ENCODE measurements around the gene POLA1. TPM values are rescaled to one million over a fixed set of nuclear protein-coding genes. Genes with fewer than 3 reads are reported as not detected.

The POLA1 gene
- total RNA-seq, 4 donors from 2014 or later, result 9.5 to 18.4 (median 11.2) TPM

DNA sequence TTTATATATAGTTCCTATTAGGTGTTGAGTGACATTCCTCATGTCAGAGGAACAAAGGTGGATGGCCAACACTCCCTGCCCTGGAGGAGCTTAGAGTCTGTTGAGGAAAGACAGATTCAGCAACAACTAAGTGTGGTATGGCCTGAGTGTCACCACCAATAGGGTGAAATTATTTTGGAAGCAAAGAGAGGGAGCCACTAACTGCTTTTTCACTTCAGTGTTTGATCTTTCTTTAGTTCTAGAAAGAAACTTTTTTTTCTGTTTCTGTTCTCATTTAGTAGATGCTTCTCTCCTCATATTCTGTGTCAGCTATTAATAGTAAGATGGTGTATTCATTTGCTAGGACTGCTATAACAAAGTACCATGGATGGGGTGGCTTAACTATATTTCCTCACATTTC is 240.6 kb downstream of the POLA1 start:
- TF ChIP-seq, protein P1, sequence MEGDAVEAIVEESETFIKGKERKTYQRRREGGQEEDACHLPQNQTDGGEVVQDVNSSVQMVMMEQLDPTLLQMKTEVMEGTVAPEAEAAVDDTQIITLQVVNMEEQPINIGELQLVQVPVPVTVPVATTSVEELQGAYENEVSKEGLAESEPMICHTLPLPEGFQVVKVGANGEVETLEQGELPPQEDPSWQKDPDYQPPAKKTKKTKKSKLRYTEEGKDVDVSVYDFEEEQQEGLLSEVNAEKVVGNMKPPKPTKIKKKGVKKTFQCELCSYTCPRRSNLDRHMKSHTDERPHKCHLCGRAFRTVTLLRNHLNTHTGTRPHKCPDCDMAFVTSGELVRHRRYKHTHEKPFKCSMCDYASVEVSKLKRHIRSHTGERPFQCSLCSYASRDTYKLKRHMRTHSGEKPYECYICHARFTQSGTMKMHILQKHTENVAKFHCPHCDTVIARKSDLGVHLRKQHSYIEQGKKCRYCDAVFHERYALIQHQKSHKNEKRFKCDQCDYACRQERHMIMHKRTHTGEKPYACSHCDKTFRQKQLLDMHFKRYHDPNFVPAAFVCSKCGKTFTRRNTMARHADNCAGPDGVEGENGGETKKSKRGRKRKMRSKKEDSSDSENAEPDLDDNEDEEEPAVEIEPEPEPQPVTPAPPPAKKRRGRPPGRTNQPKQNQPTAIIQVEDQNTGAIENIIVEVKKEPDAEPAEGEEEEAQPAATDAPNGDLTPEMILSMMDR (IDR thresholded peaks at IDR 0.05; ENCODE audit: low read depth), result no peak

DNA sequence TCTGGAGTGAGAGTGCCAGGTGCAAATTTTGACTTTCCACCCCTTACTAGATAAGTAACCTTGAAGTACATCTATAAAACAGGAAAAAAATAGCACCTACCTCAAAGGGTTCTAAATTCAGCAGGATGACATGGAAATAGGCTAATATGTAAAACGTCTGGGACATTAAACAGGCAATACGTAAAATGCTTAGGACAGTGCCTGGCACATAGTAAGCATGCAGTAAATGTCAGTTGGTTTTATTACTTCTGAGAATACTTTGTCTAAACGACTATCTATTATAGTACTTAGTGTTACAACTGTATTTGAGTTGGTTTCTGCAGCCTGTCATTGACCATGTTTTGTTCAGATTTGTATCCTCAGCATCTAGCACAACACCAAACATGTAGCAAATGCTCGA is 251.3 kb downstream of the POLA1 start:
- TF ChIP-seq, protein P1 (IDR thresholded peaks at IDR 0.05; ENCODE audit: low read depth), result no peak

DNA sequence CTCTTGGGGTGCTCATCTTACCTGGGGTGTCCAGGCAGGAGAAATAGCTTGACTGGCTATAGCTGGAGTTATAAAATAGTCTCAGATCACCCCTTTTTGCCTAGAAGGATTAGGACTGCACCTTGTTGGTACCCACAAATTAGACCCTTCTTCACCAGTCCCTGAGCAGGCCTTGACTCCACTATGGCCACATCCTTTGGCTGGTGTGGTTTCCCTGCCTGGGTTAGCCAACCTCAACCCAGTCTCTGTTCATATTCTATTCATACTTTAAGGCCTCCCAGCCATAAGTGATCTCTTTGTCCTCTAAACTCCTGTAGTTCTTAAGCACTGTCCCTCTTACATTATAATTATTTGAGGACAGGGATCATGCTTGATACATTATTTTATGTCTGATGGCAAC is 252.7 kb downstream of the POLA1 start:
- TF ChIP-seq, protein P1 (IDR thresholded peaks at IDR 0.05; ENCODE audit: low read depth), result no peak

DNA sequence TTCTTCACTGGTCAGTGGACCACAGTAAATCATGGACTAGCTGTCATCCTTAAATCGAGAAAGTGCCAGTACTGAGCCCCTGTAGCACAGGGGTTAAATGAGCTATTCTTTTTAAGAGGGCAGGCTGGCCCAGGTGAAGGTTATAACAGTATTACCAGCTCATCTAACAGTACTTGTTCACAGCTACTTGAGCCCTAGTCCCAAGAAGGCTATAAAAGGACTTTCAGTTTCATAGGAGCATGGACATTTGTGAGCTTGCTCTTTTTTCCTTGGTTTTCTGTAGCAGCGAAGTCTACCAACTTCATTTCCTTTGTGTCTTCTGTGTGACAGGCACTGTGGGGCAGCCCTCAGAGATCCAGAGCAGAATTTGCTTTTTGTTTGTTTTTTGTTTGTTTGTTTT is 261.0 kb downstream of the POLA1 start:
- TF ChIP-seq, protein P1 (IDR thresholded peaks at IDR 0.05; ENCODE audit: low read depth), result no peak

DNA sequence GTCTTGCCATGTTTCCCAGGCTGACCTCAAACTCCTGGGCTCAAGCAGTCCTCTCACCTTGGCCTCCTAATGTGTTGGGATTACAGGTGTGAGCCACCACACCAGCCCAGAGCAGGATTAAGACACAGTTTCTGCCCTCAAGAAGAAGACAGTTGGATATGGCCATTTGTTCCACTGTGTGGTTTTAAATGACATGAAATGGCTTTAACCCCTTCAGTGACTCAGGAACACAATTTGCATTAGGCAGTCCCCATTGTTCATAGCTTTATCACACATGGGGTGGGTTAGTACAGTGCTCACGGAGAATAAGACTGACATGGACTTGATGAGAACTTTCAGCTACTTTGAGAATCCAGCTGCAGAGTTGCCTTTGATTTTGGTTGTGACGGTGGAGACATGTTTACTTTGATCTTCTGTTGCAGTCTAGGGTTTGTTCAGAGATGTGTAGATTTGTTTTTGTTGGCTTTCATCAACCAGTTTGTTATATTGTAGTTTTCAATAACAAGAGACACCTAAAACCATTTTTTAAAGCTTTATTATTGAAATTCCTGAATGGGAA is 261.7 kb downstream of the POLA1 start:
- TF ChIP-seq, protein P1 (IDR thresholded peaks at IDR 0.05; ENCODE audit: low read depth), result no peak

DNA sequence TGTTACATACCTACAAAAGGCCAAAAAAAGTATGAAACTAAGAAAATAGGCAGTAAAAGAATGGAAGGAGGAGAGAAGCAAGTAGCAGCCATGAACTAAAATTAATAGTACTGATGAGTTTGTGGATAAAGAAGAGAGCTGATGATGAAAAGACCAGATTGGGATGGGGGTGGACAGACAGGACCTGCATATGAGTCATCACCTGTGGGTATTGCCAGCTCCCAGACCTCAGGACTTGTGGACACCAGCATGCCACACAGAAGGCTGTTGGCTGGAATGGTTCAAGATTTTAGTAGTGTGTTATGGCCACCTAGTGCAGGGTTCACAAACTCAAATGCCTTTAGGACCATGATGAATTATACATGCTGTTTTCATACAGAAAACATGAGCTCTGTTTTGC is 263.1 kb downstream of the POLA1 start:
- TF ChIP-seq, protein P1 (IDR thresholded peaks at IDR 0.05; ENCODE audit: low read depth), result no peak

DNA sequence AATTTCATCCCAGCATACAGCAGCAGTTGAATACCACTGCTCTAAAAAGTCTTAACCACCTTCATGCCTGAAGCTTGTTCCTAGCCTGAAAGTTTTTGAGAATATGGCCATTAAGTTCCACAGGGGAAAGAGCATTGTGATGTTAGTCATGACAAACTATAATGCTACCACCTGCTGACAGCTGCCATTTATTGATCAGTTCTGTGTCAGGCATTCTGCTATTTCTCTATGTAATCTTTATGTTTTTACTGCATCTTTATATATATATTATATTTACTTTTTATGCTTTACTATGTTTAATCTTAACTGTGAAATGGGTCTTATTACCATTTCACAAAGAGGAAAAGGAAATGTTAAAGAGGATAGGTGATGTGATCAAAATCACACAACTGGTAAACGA is 268.1 kb downstream of the POLA1 start:
- TF ChIP-seq, protein P1 (IDR thresholded peaks at IDR 0.05; ENCODE audit: low read depth), result no peak

Measured in subcutaneous adipose tissue (tissue), 4 donors.